Measurements from ENCODE around the gene CLCN4.

The CLCN4 gene

DNA sequence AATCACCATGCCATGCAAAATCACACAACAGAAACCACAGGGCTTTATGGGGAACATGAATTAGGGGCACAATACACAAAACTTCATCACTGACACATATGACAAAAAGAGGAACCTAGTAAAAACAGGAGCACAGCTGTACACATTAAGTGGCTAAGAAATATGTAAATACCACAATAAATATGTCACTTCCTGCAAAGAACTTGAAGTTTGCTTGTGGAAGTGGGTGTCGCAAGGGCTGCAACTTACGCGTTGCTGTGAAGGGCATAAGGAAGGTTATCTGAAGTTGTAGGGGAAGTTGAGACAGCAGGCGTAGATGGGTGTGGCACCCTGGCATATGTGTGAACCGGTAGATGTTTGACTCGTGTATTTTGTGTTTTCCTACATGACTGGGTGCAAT lies 42.4 kb downstream of the CLCN4 start:
- TF ChIP-seq, protein P1, sequence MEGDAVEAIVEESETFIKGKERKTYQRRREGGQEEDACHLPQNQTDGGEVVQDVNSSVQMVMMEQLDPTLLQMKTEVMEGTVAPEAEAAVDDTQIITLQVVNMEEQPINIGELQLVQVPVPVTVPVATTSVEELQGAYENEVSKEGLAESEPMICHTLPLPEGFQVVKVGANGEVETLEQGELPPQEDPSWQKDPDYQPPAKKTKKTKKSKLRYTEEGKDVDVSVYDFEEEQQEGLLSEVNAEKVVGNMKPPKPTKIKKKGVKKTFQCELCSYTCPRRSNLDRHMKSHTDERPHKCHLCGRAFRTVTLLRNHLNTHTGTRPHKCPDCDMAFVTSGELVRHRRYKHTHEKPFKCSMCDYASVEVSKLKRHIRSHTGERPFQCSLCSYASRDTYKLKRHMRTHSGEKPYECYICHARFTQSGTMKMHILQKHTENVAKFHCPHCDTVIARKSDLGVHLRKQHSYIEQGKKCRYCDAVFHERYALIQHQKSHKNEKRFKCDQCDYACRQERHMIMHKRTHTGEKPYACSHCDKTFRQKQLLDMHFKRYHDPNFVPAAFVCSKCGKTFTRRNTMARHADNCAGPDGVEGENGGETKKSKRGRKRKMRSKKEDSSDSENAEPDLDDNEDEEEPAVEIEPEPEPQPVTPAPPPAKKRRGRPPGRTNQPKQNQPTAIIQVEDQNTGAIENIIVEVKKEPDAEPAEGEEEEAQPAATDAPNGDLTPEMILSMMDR (conservative IDR thresholded peaks at IDR 0.05; ENCODE audit: low read length), result no peak
- no peak for TF ChIP-seq EZH2phosphoT487 (IDR thresholded peaks at IDR 0.05; ENCODE audit: borderline replicate concordance)
- H3K27me3 ChIP-seq (ENCODE audit: insufficient read depth, low read length, poor library complexity, severe bottlenecking), result no peaks in the 10 kb centered on the region
- H3K9ac ChIP-seq (ENCODE audit: low read depth, low read length, poor library complexity, severe bottlenecking), result no peak overlapping the region
- H3K36me3 ChIP-seq (ENCODE audit: insufficient read depth, low read length), result no peaks in the 10 kb centered on the region
- H3K79me2 ChIP-seq (ENCODE audit: insufficient read depth, low read length), result no peaks in the 10 kb centered on the region
- H3K4me2 ChIP-seq (ENCODE audit: low read depth, low read length, poor library complexity, severe bottlenecking), result no peak overlapping the region
- no peaks in the 10 kb centered on the region for H3K9me2 ChIP-seq (replicated peaks; ENCODE audit: low read depth, low read length)
- H3K9me3 ChIP-seq (ENCODE audit: insufficient read depth, low read depth, low read length), result no peaks in the 10 kb centered on the region
- H2AFZ ChIP-seq (ENCODE audit: low read length), result no peak overlapping the region
- no peaks in the 10 kb centered on the region for H4K20me1 ChIP-seq (ENCODE audit: insufficient read depth, low read length, poor library complexity, severe bottlenecking)
- H3K4me1 ChIP-seq (ENCODE audit: insufficient read depth, low read length, poor library complexity, severe bottlenecking), result no peaks in the 10 kb centered on the region
- H3K4me3 ChIP-seq (ENCODE audit: low read length, poor library complexity, severe bottlenecking), result no peak overlapping the region
- H3F3A ChIP-seq (ENCODE audit: low read depth), result no peaks in the 10 kb centered on the region

- Histone ChIP-seq H3K4me1 (ENCODE audit: insufficient read depth, low read length, poor library complexity, severe bottlenecking) (no peaks in the 10 kb centered on the region), H3K27me3 (ENCODE audit: insufficient read depth, low read length, poor library complexity, severe bottlenecking) (no peaks in the 10 kb centered on the region), H2AFZ (ENCODE audit: low read length) (no peak overlapping the region), H3K4me2 (ENCODE audit: low read depth, low read length, poor library complexity, severe bottlenecking) (no peak overlapping the region), H3K79me2 (ENCODE audit: insufficient read depth, low read length) (no peaks in the 10 kb centered on the region), H3K9me2 (replicated peaks; ENCODE audit: low read depth, low read length) (no peaks in the 10 kb centered on the region), H3K4me3 (ENCODE audit: low read length, poor library complexity, severe bottlenecking) (no peak overlapping the region), H4K20me1 (ENCODE audit: insufficient read depth, low read length, poor library complexity, severe bottlenecking) (no peaks in the 10 kb centered on the region), H3K9ac (ENCODE audit: low read depth, low read length, poor library complexity, severe bottlenecking) (no peak overlapping the region), H3F3A (ENCODE audit: low read depth) (no peaks in the 10 kb centered on the region), H3K36me3 (ENCODE audit: insufficient read depth, low read length) (no peaks in the 10 kb centered on the region), H3K9me3 (ENCODE audit: insufficient read depth, low read depth, low read length) (no peaks in the 10 kb centered on the region)
- TF ChIP-seq, protein P1 (conservative IDR thresholded peaks at IDR 0.05; ENCODE audit: low read length), result no peak
- no peak for TF ChIP-seq EZH2phosphoT487 (IDR thresholded peaks at IDR 0.05; ENCODE audit: borderline replicate concordance)
Observed at GRCh38 chrX:10203617-10204016, 46.8 kb downstream of the CLCN4 start.

GRCh38 chrX:10206317-10206716 lies 49.5 kb downstream of the CLCN4 start:
- TF ChIP-seq, protein P1 (conservative IDR thresholded peaks at IDR 0.05; ENCODE audit: low read length), result no peak
- no peak for TF ChIP-seq EZH2phosphoT487 (IDR thresholded peaks at IDR 0.05; ENCODE audit: borderline replicate concordance)
- no peaks in the 10 kb centered on the region for H3K27me3 ChIP-seq (ENCODE audit: insufficient read depth, low read length, poor library complexity, severe bottlenecking)
- no peaks in the 10 kb centered on the region for H3K79me2 ChIP-seq (ENCODE audit: insufficient read depth, low read length)
- H3K36me3 ChIP-seq (ENCODE audit: insufficient read depth, low read length), result no peaks in the 10 kb centered on the region
- H3K4me3 ChIP-seq (ENCODE audit: low read length, poor library complexity, severe bottlenecking), result no peak overlapping the region
- no peaks in the 10 kb centered on the region for H3K4me1 ChIP-seq (ENCODE audit: insufficient read depth, low read length, poor library complexity, severe bottlenecking)
- no peak overlapping the region for H3K9ac ChIP-seq (ENCODE audit: low read depth, low read length, poor library complexity, severe bottlenecking)
- H2AFZ ChIP-seq (ENCODE audit: low read length), result no peak overlapping the region
- no peaks in the 10 kb centered on the region for H4K20me1 ChIP-seq (ENCODE audit: insufficient read depth, low read length, poor library complexity, severe bottlenecking)
- H3K4me2 ChIP-seq (ENCODE audit: low read depth, low read length, poor library complexity, severe bottlenecking), result no peak overlapping the region
- no peaks in the 10 kb centered on the region for H3K9me2 ChIP-seq (replicated peaks; ENCODE audit: low read depth, low read length)
- no peaks in the 10 kb centered on the region for H3F3A ChIP-seq (ENCODE audit: low read depth)
- no peaks in the 10 kb centered on the region for H3K9me3 ChIP-seq (ENCODE audit: insufficient read depth, low read depth, low read length)
